ENCODE measurements around the gene PARD6B.
"Not testable (repeated sequence)": the region's sequence is repeated elsewhere in the genome, so short reads cannot be mapped to it uniquely, and the experiment has no call there.

The PARD6B gene

DNA sequence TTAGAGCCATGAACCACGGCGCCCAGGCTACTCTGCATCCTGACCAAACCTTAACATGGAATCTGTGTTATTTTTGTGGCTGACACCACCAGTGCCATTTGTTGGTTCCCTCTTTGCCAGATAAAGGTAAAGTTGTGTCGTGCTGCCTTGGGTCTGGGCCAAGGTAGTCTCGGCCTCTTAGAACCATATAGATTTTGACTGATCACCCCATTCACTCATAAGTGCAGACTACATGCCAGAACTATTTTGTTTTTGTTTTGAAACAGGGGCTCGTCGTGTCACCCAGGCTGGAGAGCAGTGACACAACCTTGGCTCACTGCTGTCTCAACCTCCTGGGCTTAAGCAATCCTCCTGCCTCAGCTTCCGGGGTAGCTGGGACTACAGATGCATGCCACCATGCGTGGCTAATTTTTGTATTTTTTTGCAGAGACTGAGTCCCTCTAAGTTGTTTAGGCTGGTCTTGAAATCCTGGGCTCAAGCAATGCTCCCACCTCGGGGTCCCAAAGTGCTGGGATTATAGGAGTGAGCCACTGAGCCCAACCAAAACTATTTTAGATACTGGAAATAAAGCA, 20.8 kb upstream of the PARD6B start:
- DNase-seq (ENCODE audit: low read depth in 1 of 2, low spot score in 1 of 2), result peak in 1 of 2 experiments; percentile 44
- no peak for TF ChIP-seq JUND (IDR thresholded peaks at IDR 0.05; ENCODE audit: low read depth)
- in situ Hi-C loops (cut with HindIII; ENCODE audit: low pct_unique_long_range_greater_than_20kb, low sequenced_read_pairs), result no loop called here

DNA sequence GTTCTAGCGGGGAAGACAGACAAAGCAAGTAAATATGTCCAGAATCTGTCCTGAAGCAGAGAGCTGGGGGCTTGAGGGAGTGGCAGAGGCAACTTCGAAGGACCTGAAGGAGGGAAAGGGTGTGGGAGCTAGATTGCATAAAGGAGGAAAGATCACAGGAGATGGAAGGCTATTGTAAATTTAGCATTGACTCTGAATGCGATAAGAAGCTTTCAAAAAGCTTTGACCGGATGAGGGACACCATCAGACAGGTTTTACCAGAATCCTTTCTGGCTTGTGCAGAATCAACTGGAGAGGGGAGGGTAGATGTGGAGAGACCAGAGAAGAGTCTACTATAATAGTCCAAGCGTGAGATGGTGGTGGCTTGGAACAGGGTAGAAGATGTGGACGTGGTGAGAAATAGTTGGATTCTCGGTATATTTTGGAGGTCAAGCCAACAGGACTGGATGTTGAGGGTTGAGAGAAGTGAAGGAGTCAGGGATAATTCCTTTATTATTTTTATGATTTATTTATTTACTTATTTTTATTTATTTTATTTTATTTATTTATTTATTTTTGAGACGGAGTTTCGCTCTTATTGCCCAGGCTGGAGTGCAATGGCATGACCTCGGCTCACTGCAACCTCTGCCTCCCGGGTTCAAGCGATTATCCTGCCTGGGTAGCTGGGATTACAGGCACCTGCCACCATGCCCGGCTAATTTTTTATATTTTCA, 20.1 kb upstream of the PARD6B start:
- DNase-seq (ENCODE audit: low read depth in 1 of 2, low spot score in 1 of 2), result peak in 1 of 2 experiments; percentile 80
- no peak for TF ChIP-seq JUND (IDR thresholded peaks at IDR 0.05; ENCODE audit: low read depth)
- in situ Hi-C loops (cut with HindIII; ENCODE audit: low pct_unique_long_range_greater_than_20kb, low sequenced_read_pairs), result no loop called here

DNA sequence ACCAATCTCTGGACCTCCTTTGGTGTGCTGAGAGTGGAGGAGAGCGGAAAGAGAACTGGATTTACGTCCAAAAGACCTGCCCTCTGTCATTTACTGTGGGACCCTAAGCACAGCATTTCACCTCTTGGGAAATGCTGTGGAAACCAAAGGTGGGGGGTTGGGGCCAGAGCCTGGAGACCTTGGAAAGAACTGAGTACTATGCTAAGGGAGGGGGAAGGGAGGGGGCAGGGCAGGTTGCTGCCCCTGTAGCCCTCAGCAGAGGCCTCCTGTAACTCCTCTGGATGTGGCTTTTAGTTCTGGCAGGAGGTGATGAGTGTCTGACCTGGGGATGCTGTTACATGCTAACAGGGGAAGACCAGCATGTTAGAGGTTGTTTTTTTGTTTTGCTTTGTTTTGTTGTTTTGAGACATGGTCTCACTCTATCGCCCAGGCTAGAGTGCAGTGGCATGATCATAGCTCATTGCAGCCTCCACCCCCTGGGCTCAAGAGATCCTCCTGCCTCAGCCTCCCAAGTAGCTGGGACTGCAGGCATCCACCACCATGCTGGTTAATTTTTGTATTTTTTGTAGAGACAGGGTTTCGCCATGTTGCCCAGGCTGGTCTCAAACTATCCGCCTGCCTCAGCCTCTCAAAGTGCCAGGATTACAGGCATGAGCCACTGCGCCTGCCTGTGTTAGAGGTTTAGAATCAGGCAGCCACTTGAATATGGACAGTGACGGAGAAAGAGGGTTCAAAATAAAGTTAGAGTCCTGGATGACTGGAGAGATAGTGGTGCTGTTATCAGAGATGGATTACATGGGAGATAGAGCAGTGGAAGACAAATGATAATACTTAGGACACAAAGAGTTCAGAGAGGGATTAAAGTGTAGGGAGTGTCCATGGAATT, 18.4 kb upstream of the PARD6B start:
- in situ Hi-C loops (cut with HindIII; ENCODE audit: low pct_unique_long_range_greater_than_20kb, low sequenced_read_pairs), result no loop called here
- no peak for DNase-seq (ENCODE audit: low read depth in 1 of 2, low spot score in 1 of 2)
- no peak for TF ChIP-seq JUND (IDR thresholded peaks at IDR 0.05; ENCODE audit: low read depth)

DNA sequence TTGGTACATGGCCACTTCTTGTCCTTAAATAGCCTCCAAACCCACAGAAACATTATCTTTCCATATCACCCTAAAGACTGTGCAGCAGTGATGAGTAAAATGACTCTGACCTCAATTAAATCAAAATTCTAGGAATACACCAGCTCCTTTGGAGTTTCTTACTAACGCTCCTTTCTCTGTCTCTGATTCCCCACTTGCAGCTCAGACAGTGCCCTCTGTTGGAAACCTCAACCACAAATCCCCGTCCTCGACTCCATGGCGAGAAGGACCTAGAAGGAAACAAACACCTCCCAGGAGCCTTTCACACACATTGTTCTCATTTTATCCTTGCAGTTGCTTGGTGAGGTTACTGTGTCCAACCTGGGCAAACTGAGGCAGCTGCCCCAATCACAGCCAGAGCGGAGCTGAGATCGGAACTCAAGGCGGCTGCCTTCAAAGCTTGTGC, 17.7 kb upstream of the PARD6B start:
- peak in 1 of 2 experiments; percentile 71 for DNase-seq (ENCODE audit: low read depth in 1 of 2, low spot score in 1 of 2)
- no peak for TF ChIP-seq JUND (IDR thresholded peaks at IDR 0.05; ENCODE audit: low read depth)
- in situ Hi-C loops (cut with HindIII; ENCODE audit: low pct_unique_long_range_greater_than_20kb, low sequenced_read_pairs), result no loop called here

DNA sequence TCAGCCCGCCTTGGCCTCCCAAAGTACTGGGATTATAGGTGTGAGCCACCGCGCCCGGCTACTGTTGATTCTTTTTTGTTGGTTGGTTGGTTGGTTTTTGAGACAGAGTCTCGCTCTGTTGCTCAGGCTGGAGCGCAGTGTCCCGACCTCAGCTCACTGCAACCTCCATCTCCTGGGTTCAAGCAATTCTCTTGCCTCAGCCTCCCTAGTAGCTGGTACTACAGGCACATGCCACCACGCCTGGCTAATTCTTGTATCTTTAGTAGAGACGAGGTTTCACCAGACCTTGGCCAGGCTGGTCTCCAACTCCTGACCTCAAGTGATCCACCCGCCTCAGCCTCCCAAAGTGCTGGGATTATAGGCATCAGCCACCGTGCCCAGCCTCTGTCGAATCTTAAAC, 17.0 kb upstream of the PARD6B start:
- DNase-seq (ENCODE audit: low read depth in 1 of 2, low spot score in 1 of 2); in situ Hi-C loops (cut with HindIII; ENCODE audit: low pct_unique_long_range_greater_than_20kb, low sequenced_read_pairs): not testable (repeated sequence)

DNA sequence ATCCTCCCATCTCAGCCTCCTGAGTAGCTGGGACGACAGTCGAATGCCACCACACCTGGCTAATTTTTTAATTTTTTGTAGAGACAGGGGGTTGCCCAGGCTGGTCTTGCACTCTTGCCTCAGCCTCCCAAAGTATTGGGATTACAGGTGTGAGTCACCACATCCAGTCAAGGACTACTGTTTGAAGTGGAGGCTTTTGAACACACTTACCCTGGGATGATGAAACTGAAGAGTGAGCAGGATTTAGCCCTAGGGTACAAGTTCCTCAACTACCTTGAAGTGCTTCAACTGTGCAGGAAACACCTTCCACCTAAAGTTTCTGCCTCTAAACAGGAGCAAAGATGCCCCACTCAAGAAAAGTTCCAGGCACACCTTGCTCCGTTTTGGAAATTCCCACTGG, 15.7 kb upstream of the PARD6B start:
- in situ Hi-C loops (cut with HindIII; ENCODE audit: low pct_unique_long_range_greater_than_20kb, low sequenced_read_pairs), result no loop called here
- peak in 1 of 2 experiments; percentile 63 for DNase-seq (ENCODE audit: low read depth in 1 of 2, low spot score in 1 of 2)
- no peak for TF ChIP-seq JUND (IDR thresholded peaks at IDR 0.05; ENCODE audit: low read depth)

DNA sequence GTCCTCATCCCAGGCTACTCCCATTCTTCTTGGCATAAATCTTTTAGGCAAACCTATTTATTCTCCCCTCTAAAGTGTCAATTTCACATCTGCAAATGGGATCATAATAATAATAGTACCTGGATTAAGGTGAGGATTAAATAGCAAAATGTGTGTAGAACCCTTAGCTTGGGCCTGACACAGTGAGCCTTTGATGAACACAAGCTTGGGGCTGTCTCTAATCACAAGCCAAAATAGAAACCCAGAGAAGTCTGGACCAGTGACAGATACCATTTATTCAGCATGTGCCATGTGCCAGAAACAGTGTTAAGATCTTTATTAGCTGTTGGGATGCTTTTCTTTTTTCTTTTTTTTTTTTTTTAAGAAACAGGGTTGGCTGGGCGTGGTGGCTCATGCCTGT, 14.9 kb upstream of the PARD6B start:
- peak in 1 of 2 experiments; percentile 50 for DNase-seq (ENCODE audit: low read depth in 1 of 2, low spot score in 1 of 2)
- no peak for TF ChIP-seq JUND (IDR thresholded peaks at IDR 0.05; ENCODE audit: low read depth)
- in situ Hi-C loops (cut with HindIII; ENCODE audit: low pct_unique_long_range_greater_than_20kb, low sequenced_read_pairs), result no loop called here

DNA sequence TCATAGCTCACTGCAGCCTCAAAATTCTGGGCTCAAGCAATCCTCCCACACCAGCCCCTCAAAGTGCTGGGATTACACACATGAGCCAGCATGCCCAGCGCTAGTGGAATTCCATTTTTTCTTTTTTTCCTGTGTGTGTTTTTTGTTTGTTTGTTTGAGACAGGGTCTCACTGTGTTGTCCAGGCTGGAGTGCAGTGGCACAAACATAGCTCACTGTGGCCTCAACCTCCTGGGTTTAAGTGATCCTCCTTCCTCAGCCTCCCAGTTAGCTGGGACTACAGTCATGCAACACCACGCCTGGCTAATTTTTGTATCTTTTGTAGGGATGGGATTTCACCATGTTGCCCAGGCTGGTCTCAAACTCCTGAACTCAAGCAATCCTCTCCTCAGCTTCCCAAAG, 14.1 kb upstream of the PARD6B start:
- in situ Hi-C loops (cut with HindIII; ENCODE audit: low pct_unique_long_range_greater_than_20kb, low sequenced_read_pairs), result no loop called here
- no peak for DNase-seq (ENCODE audit: low read depth in 1 of 2, low spot score in 1 of 2)
- TF ChIP-seq JUND (IDR thresholded peaks at IDR 0.05; ENCODE audit: low read depth), result no peak

DNA sequence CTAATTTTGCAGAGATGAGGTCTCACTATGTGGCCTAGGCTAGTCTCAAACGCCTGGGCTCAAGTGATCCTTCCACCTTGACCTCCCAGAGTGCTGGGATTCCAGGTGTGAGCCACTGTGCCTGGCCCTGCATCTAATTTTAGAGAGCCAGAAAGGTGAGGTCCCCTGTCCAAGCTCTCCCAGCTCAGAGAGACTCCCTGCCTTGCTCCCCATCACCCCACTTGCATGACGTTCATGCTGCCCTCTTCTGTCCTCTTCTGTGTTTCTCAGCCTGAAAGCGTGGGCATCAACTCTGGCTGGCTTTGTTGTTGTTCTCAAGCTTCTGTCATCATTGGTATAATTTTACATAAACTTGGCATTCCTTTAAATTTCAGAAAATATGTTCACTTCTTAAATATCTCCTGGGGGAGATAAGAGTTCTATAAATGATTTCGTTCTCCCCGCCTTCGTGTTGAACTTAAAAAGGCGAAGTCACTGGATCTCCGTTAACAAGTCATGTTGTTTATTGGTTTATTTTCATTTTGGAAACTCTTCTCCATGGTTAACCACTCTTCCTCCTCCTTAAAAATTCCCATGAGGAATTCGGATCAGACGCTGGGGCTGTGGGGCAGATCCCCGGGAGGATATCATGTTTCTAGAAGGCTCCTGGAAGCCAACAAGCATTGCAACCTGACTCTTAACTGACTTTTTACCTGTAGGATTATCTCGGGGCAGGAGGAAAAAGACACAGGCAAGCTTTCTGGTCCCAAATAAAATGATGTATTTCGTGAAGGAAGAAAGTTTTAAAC, 13.2 kb upstream of the PARD6B start:
- peak in 1 of 2 experiments; percentile 77 for DNase-seq (ENCODE audit: low read depth in 1 of 2, low spot score in 1 of 2)
- in situ Hi-C loops (cut with HindIII; ENCODE audit: low pct_unique_long_range_greater_than_20kb, low sequenced_read_pairs), result no loop called here
- TF ChIP-seq JUND (IDR thresholded peaks at IDR 0.05; ENCODE audit: low read depth), result no peak

DNA sequence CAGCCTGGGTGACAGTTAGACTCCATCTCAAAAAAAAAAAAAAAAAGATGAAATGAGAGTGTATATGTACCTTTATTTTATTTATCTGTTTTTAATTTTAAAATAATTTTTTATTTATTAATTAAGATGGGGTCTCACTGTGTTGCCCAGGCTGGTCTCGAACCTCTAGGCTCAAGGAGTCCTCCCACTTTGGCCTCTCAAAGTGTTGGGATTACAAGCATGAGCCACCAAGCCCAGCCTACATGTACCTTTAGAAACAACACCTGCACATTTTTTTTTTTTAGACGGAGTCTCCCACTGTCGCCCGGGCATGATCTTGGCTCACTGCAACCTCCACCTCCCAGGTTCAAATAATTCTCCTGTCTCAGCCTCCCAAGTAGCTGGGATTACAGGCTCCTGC, 12.1 kb upstream of the PARD6B start:
- no peak for TF ChIP-seq JUND (IDR thresholded peaks at IDR 0.05; ENCODE audit: low read depth)
- in situ Hi-C loops (cut with HindIII; ENCODE audit: low pct_unique_long_range_greater_than_20kb, low sequenced_read_pairs), result no loop called here
- no peak for DNase-seq (ENCODE audit: low read depth in 1 of 2, low spot score in 1 of 2)

DNA sequence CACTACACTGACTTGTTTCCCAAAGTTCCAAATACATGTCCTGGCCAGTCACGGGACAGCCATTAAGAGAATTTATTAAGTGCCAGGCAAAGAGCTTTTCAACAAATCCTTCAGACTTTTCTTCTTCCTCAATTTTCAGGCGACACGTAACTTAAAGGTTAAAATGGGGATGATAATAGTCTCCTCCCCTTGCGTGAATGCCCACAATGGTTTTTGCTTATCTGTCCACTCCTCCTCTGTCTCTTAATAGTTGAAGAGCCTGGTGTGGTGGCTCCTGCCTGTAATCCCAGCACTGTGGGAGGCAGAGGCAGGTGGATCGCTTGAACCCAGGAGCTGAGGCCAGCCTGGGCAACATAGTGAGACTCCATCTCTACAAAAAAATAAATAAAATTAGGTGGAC, 11.4 kb upstream of the PARD6B start:
- no peak for DNase-seq (ENCODE audit: low read depth in 1 of 2, low spot score in 1 of 2)
- TF ChIP-seq JUND (IDR thresholded peaks at IDR 0.05; ENCODE audit: low read depth), result no peak
- in situ Hi-C loops (cut with HindIII; ENCODE audit: low pct_unique_long_range_greater_than_20kb, low sequenced_read_pairs), result no loop called here

DNA sequence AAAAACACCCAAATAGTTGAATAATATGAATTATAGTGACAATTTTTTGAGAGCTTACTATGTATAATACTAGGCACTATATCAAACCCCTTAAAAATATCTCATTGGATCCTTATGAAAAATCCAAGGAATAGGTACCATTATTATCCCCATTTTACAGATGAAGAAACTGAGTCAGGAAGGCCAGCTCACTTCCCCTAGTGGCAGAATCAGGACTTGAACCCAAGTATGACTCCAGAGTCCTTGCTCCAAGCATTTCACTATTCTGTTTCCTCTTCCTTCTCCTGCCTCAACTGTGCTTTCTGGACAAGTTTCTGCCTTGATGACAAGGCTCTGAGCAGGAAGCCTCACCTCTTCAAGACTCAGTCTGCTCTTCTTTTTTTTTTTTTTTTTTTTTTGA, 10.8 kb upstream of the PARD6B start:
- DNase-seq (ENCODE audit: low read depth in 1 of 2, low spot score in 1 of 2), result no peak
- in situ Hi-C loops (cut with HindIII; ENCODE audit: low pct_unique_long_range_greater_than_20kb, low sequenced_read_pairs), result no loop called here
- TF ChIP-seq JUND (IDR thresholded peaks at IDR 0.05; ENCODE audit: low read depth), result no peak

Measured in T47D (cell line).